HepG2 (cell line): ENCODE data around the gene GFER. TPM values are rescaled to one million over a fixed set of nuclear protein-coding genes. Genes with fewer than 3 reads are reported as not detected.

ENCODE experiments used
- FOSL1 ChIP-seq: sonication (generic); formaldehyde crosslinking; IDR thresholded peaks from 2 replicates; pipeline ENCODE4 v1.9.0; 2021; ENCODE audit warnings: missing genetic modification reagents, borderline replicate concordance
- KDM5B ChIP-seq: sonication (generic); formaldehyde crosslinking; IDR thresholded peaks from 2 replicates; pipeline ENCODE4 v1.4.0; 2020; ENCODE audit warnings: missing genetic modification reagents, mild to moderate bottlenecking, borderline replicate concordance
- NFE2L2 ChIP-seq: fragments of 150-350 bp; IDR thresholded peaks from 2 replicates; pipeline ENCODE4 v1.6.1; 2014; ENCODE audit warnings: low read length
- REL ChIP-seq: sonication (generic); formaldehyde crosslinking; conservative IDR thresholded peaks from 2 replicates; pipeline ENCODE4 v1.8.0; 2022; ENCODE audit warnings: mild to moderate bottlenecking, missing genetic modification reagents, moderate library complexity
- RNF2 ChIP-seq: fragments of 450-650 bp; conservative IDR thresholded peaks from 2 replicates; pipeline ENCODE4 v1.6.1; 2016; ENCODE audit warnings: low read depth
- TEAD3 ChIP-seq: optimal IDR thresholded peaks from 2 replicates; pipeline ENCODE3; 2016; ENCODE audit warnings: borderline replicate concordance
- TSC22D2 ChIP-seq: sonication (generic); formaldehyde crosslinking; IDR thresholded peaks from 2 replicates; pipeline ENCODE4 v1.5.1; 2020; ENCODE audit warnings: missing genetic modification reagents, mild to moderate bottlenecking, borderline replicate concordance
- ZFP36L1 ChIP-seq: sonication (generic); formaldehyde crosslinking; IDR thresholded peaks from 2 replicates; pipeline ENCODE4 v1.8.0; 2022; ENCODE audit warnings: mild to moderate bottlenecking, missing genetic modification reagents, moderate library complexity
- ZKSCAN8 ChIP-seq: IDR thresholded peaks from 2 replicates; pipeline ENCODE4 v1.6.1; 2016; ENCODE audit warnings: borderline replicate concordance, missing genetic modification reagents, missing compliant biosample characterization
- ZNF10 ChIP-seq: sonication (generic); formaldehyde crosslinking; IDR thresholded peaks from 2 replicates; pipeline ENCODE4 v1.4.0; 2020; ENCODE audit warnings: mild to moderate bottlenecking, low read depth, missing genetic modification reagents, borderline replicate concordance
- ZNF160 ChIP-seq: sonication (generic); formaldehyde crosslinking; IDR thresholded peaks from 2 replicates; pipeline ENCODE4 v1.8.0; 2022; ENCODE audit warnings: mild to moderate bottlenecking, inconsistent platforms, missing genetic modification reagents
- ZNF589 ChIP-seq: sonication (generic); formaldehyde crosslinking; conservative IDR thresholded peaks from 2 replicates; pipeline ENCODE4 v1.8.0; 2022; ENCODE audit warnings: mild to moderate bottlenecking, moderate library complexity, missing genetic modification reagents
- ZNF781 ChIP-seq: sonication (generic); formaldehyde crosslinking; IDR thresholded peaks from 2 replicates; pipeline ENCODE4 v1.5.1; 2020; ENCODE audit warnings: borderline replicate concordance, mild to moderate bottlenecking, missing genetic modification reagents; ENCODE audit errors: not compliant biosample characterization
- ZNF841 ChIP-seq: sonication (generic); formaldehyde crosslinking; IDR thresholded peaks from 2 replicates; pipeline ENCODE4 v1.8.1; 2023; ENCODE audit warnings: missing genetic modification reagents, borderline replicate concordance
- polyA plus RNA-seq, 8 experiments: library from polyadenylated mRNA; depleted of rRNA in 3 of 8; stranded (reverse) in 7 of 8; unstranded in 1 of 8; fragments of >200 nt; fragmentation: Illumina TruSeq in 4 of 8; extraction: Trizol in 4 of 8; gene quantifications; 2 replicates each; pipeline versions ENCODE4 v1.2.1 to v1.2.3, GENCODE V29; 2011 to 2016; ENCODE audit warnings: low read depth in 4 of 8, missing spikeins in 1 of 8, mixed read lengths in 1 of 8; ENCODE audit not compliant: insufficient read depth in 1 of 8
- total RNA-seq, 5 experiments: library from RNA; depleted of rRNA; stranded (reverse); fragments of >200 nt; fragmentation: Illumina TruSeq; extraction: Trizol; gene quantifications; 2 replicates each; pipeline ENCODE4 v1.2.3, GENCODE V29; 2016; ENCODE audit warnings: low read depth in 1 of 5
- TF ChIP-seq, protein P1 (sequence below): sonication (generic); formaldehyde crosslinking; IDR thresholded peaks from 2 replicates; pipeline ENCODE4 v1.4.0; 2020; ENCODE audit warnings: mild to moderate bottlenecking, missing genetic modification reagents
- TF ChIP-seq, protein P2 (sequence below): sonication (generic); formaldehyde crosslinking; IDR thresholded peaks from 2 replicates; pipeline ENCODE4 v1.5.1; 2020; ENCODE audit warnings: missing genetic modification reagents, mild to moderate bottlenecking, borderline replicate concordance
- TF ChIP-seq, protein P3 (sequence below): sonication (generic); formaldehyde crosslinking; conservative IDR thresholded peaks from 2 replicates; pipeline ENCODE4 v1.4.0; 2020; ENCODE audit warnings: missing genetic modification reagents

GFER gene
- total and polyA plus RNA-seq, 2 of the 13 experiments (the other 11 are each of a cell fraction or from before 2014, with no cell fraction given), result 28.6 to 71.7 TPM

DNA sequence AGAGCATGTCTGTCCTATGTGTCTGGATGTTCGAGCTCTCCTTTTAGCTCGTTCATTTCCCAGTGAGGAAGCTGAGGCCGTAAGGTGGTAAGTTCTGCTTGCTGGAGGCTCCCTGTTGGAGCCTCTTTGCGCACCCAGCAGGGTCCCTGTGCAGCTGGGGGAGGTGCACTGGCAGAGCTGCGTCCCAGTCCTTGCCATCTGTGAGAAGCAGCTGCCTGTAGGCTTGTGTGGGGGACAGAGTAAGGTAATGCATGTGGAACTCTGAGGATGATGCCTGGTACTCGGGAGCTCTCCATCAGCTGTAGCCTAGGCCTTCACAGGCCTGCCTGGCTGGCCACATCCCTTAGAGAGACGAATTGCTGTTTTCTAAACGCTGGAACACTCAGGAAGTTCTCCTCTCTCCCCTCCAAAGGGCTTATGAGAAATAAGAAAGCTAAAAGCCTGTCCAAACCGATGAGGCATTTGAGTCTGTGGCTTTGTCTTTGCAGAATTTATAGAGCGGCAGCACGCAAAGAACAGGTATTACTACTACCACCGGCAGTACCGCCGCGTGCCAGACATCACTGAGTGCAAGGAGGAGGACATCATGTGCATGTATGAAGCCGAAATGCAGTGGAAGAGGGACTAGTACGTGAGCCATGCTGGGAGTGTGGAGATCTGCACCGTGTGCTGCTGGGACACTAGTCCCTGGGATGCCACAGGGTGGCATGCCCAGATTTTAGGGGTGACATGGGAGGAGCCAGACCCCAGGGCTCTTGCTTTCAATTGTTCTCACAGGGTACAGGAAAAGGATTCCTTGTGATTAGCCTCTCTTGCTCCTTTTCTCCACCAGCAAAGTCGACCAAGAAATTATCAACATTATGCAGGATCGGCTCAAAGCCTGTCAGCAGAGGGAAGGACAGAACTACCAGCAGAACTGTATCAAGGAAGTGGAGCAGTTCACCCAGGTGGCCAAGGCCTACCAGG is 23.0 kb upstream of the GFER start (continued):
- TF ChIP-seq ZNF10 (CRISPR knock-in tag), result no peak
- TF ChIP-seq, protein P1, sequence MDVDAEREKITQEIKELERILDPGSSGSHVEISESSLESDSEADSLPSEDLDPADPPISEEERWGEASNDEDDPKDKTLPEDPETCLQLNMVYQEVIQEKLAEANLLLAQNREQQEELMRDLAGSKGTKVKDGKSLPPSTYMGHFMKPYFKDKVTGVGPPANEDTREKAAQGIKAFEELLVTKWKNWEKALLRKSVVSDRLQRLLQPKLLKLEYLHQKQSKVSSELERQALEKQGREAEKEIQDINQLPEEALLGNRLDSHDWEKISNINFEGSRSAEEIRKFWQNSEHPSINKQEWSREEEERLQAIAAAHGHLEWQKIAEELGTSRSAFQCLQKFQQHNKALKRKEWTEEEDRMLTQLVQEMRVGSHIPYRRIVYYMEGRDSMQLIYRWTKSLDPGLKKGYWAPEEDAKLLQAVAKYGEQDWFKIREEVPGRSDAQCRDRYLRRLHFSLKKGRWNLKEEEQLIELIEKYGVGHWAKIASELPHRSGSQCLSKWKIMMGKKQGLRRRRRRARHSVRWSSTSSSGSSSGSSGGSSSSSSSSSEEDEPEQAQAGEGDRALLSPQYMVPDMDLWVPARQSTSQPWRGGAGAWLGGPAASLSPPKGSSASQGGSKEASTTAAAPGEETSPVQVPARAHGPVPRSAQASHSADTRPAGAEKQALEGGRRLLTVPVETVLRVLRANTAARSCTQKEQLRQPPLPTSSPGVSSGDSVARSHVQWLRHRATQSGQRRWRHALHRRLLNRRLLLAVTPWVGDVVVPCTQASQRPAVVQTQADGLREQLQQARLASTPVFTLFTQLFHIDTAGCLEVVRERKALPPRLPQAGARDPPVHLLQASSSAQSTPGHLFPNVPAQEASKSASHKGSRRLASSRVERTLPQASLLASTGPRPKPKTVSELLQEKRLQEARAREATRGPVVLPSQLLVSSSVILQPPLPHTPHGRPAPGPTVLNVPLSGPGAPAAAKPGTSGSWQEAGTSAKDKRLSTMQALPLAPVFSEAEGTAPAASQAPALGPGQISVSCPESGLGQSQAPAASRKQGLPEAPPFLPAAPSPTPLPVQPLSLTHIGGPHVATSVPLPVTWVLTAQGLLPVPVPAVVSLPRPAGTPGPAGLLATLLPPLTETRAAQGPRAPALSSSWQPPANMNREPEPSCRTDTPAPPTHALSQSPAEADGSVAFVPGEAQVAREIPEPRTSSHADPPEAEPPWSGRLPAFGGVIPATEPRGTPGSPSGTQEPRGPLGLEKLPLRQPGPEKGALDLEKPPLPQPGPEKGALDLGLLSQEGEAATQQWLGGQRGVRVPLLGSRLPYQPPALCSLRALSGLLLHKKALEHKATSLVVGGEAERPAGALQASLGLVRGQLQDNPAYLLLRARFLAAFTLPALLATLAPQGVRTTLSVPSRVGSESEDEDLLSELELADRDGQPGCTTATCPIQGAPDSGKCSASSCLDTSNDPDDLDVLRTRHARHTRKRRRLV, result no peak; the same call in 1 of the 2 replicates
- TF ChIP-seq, protein P2, sequence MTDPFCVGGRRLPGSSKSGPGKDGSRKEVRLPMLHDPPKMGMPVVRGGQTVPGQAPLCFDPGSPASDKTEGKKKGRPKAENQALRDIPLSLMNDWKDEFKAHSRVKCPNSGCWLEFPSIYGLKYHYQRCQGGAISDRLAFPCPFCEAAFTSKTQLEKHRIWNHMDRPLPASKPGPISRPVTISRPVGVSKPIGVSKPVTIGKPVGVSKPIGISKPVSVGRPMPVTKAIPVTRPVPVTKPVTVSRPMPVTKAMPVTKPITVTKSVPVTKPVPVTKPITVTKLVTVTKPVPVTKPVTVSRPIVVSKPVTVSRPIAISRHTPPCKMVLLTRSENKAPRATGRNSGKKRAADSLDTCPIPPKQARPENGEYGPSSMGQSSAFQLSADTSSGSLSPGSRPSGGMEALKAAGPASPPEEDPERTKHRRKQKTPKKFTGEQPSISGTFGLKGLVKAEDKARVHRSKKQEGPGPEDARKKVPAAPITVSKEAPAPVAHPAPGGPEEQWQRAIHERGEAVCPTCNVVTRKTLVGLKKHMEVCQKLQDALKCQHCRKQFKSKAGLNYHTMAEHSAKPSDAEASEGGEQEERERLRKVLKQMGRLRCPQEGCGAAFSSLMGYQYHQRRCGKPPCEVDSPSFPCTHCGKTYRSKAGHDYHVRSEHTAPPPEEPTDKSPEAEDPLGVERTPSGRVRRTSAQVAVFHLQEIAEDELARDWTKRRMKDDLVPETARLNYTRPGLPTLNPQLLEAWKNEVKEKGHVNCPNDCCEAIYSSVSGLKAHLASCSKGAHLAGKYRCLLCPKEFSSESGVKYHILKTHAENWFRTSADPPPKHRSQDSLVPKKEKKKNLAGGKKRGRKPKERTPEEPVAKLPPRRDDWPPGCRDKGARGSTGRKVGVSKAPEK (CRISPR knock-in tag), result 0 out of 2 replicates have a peak, but pooled peaks have one; percentile 18
- no peak for TF ChIP-seq TEAD3 (CRISPR knock-in tag)
- TF ChIP-seq ZNF781 (CRISPR knock-in tag), result peak; percentile 79
- TF ChIP-seq ZNF841, result no peak
- no peak for TF ChIP-seq ZNF160 (CRISPR knock-in tag)
- 0 out of 2 replicates have a peak, but pooled peaks have one; percentile 22 for TF ChIP-seq ZNF589
- no peak for TF ChIP-seq KDM5B (CRISPR knock-in tag)
- TF ChIP-seq RNF2, result no peak
- TF ChIP-seq, protein P3, sequence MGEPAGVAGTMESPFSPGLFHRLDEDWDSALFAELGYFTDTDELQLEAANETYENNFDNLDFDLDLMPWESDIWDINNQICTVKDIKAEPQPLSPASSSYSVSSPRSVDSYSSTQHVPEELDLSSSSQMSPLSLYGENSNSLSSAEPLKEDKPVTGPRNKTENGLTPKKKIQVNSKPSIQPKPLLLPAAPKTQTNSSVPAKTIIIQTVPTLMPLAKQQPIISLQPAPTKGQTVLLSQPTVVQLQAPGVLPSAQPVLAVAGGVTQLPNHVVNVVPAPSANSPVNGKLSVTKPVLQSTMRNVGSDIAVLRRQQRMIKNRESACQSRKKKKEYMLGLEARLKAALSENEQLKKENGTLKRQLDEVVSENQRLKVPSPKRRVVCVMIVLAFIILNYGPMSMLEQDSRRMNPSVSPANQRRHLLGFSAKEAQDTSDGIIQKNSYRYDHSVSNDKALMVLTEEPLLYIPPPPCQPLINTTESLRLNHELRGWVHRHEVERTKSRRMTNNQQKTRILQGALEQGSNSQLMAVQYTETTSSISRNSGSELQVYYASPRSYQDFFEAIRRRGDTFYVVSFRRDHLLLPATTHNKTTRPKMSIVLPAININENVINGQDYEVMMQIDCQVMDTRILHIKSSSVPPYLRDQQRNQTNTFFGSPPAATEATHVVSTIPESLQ (CRISPR knock-in tag), result no peak
- TF ChIP-seq FOSL1, result no peak
- no peak for TF ChIP-seq ZFP36L1 (CRISPR knock-in tag)
- 0 out of 2 replicates have a peak, but pooled peaks have one; percentile 51 for TF ChIP-seq REL (CRISPR knock-in tag)
- TF ChIP-seq TSC22D2 (CRISPR knock-in tag), result no peak
- no peak for TF ChIP-seq NFE2L2
- TF ChIP-seq ZKSCAN8, result no peak
